Activated CD4-positive, alpha-beta T cell treated with anti-CD3 and anti-CD28 coated beads for 36 hours (primary cell): ENCODE results near the gene SLC6A12. TPM values are rescaled to one million over a fixed set of nuclear protein-coding genes. Genes with fewer than 3 reads are reported as not detected.

ENCODE experiments used
- ATAC-seq: fragments of 200-7000 bp; cut with Tn5 transposase; one replicate; pipeline ENCODE4 v1.10.0; 2021; ENCODE audit warnings: mild to moderate bottlenecking, moderate library complexity
- CTCF ChIA-PET: fragments of 350-600 bp; sonication (Branson Sonifier 250); formaldehyde crosslinking; loops from one replicate; lab custom pipeline; 2021; ENCODE audit warnings: antibody characterized with exemption; lab: Charles Lee
- POLR2A ChIA-PET: fragments of 350-600 bp; sonication (Branson Sonifier 250); formaldehyde crosslinking; loops from one replicate; lab custom pipeline; 2021; ENCODE audit warnings: antibody characterized with exemption, inconsistent platforms; lab: Charles Lee
- DNase-seq: peaks from one replicate; pipeline ENCODE4 v3.0.0-alpha.2; 2020
- H3K27ac Mint-ChIP-seq: one replicate; pipeline ENCODE4 v1.8.0; 2021; ENCODE audit warnings: mixed read lengths
- H3K27me3 Mint-ChIP-seq: one replicate; pipeline ENCODE4 v1.8.0; 2021; ENCODE audit warnings: mixed read lengths
- H3K36me3 Mint-ChIP-seq: one replicate; pipeline ENCODE4 v1.8.0; 2021; ENCODE audit warnings: low read depth, mixed read lengths
- H3K4me1 Mint-ChIP-seq: one replicate; pipeline ENCODE4 v1.8.0; 2021; ENCODE audit warnings: mixed read lengths
- H3K4me3 Mint-ChIP-seq: one replicate; pipeline ENCODE4 v1.8.0; 2021; ENCODE audit warnings: mild to moderate bottlenecking, moderate library complexity, mixed read lengths
- H3K9me3 Mint-ChIP-seq: one replicate; pipeline ENCODE4 v1.8.0; 2021; ENCODE audit warnings: low read depth, mixed read lengths
- intact Hi-C, 2 experiments: fragments of 100-400 bp; cut with DNase I in 1 of 2; cut with micrococcal nuclease in 1 of 2; formaldehyde crosslinking; loops; one replicate each; pipeline versions ENCODE4 v1.14.2 to v1.15.1; 2022 to 2024; cut with DNase I, micrococcal nuclease
- total RNA-seq, 2 experiments: library from RNA; stranded (reverse); gene quantifications; one replicate each; pipeline ENCODE4 v1.2.3, GENCODE V29; 2021

The SLC6A12 gene
- total RNA-seq, 2 experiments from 2014 or later: 0.35 to 0.37 TPM

- ChIA-PET POLR2A (no interaction called here), CTCF (interaction anchor here (0.7 to 1.2 kb wide), 5 partner anchors 9 to 738 kb away, joined by 3 to 4 read pairs (median 3); no protein-coding TSS in a partner anchor)
- ATAC-seq (peak; percentile 97), DNase-seq (peak; percentile 79)
- no peak overlapping the region for H3K27ac Mint-ChIP-seq
- no peaks in the 10 kb centered on the region for H3K36me3 Mint-ChIP-seq
- no peaks in the 10 kb centered on the region for H3K9me3 Mint-ChIP-seq
- no peak overlapping the region for H3K4me3 Mint-ChIP-seq
- intact Hi-C loops: no loop called here
- no peaks in the 10 kb centered on the region for H3K27me3 Mint-ChIP-seq
- no peaks in the 10 kb centered on the region for H3K4me1 Mint-ChIP-seq
Observed at GRCh38 chr12:153080-153746, 60.7 kb downstream of the SLC6A12 start.

GRCh38 chr12:152440-152839, 61.5 kb downstream of the SLC6A12 start:
- CTCF ChIA-PET: interaction anchor here (0.7 to 1.2 kb wide), 2 partner anchors 71 to 738 kb away, joined by 3 read pairs; no protein-coding TSS in a partner anchor
- intact Hi-C loops: no loop called here
- POLR2A ChIA-PET: no interaction called here
- no peak overlapping the region for H3K27ac Mint-ChIP-seq
- H3K4me1 Mint-ChIP-seq: no peaks in the 10 kb centered on the region
- no peak for ATAC-seq
- H3K36me3 Mint-ChIP-seq: no peaks in the 10 kb centered on the region
- no peak for DNase-seq
- no peaks in the 10 kb centered on the region for H3K27me3 Mint-ChIP-seq
- H3K4me3 Mint-ChIP-seq: no peak overlapping the region
- no peaks in the 10 kb centered on the region for H3K9me3 Mint-ChIP-seq

GRCh38 chr12:151579-151978, 62.4 kb downstream of the SLC6A12 start:
- Mint-ChIP-seq H3K9me3 (no peaks in the 10 kb centered on the region), H3K36me3 (no peaks in the 10 kb centered on the region), H3K27ac (no peak overlapping the region), H3K27me3 (no peaks in the 10 kb centered on the region), H3K4me3 (no peak overlapping the region), H3K4me1 (no peaks in the 10 kb centered on the region)
- ChIA-PET POLR2A (no interaction called here), CTCF (no interaction called here)
- intact Hi-C loops: no loop called here
- no peak for DNase-seq
- no peak for ATAC-seq

GRCh38 chr12:148676-149416, 65.1 kb downstream of the SLC6A12 start:
- ATAC-seq (no peak), DNase-seq (no peak)
- H3K27ac Mint-ChIP-seq: no peak overlapping the region
- ChIA-PET CTCF (interaction anchor here (0.6 to 0.7 kb wide), 2 partner anchors 227 to 299 kb away, joined by 3 read pairs; no protein-coding TSS in a partner anchor), POLR2A (no interaction called here)
- H3K4me1 Mint-ChIP-seq: peaks cover 6% of the 10 kb centered on the region
- intact Hi-C loops: no loop called here
- H3K4me3 Mint-ChIP-seq: no peak overlapping the region
- no peaks in the 10 kb centered on the region for H3K27me3 Mint-ChIP-seq
- H3K9me3 Mint-ChIP-seq: no peaks in the 10 kb centered on the region
- no peaks in the 10 kb centered on the region for H3K36me3 Mint-ChIP-seq

GRCh38 chr12:147242-147641, 66.7 kb downstream of the SLC6A12 start:
- intact Hi-C loops: no loop called here
- H3K9me3 Mint-ChIP-seq: no peaks in the 10 kb centered on the region

GRCh38 chr12:145369-145960, 68.5 kb downstream of the SLC6A12 start:
- DNase-seq (no peak), ATAC-seq (no peak)
- Mint-ChIP-seq H3K9me3 (no peaks in the 10 kb centered on the region), H3K27me3 (peaks cover 2% of the 10 kb centered on the region), H3K4me1 (peaks cover 6% of the 10 kb centered on the region), H3K36me3 (no peaks in the 10 kb centered on the region), H3K27ac (no peak overlapping the region), H3K4me3 (no peak overlapping the region)
- intact Hi-C loops: no loop called here
- ChIA-PET POLR2A (no interaction called here), CTCF (interaction anchor here (0.9 kb wide), 1 partner anchor 74 kb away, joined by 4 read pairs; no protein-coding TSS in a partner anchor)

More at GRCh38 chr12:147242-147641, 66.7 kb downstream of the SLC6A12 start:
- Mint-ChIP-seq H3K36me3 (no peaks in the 10 kb centered on the region), H3K27me3 (no peaks in the 10 kb centered on the region), H3K27ac (no peak overlapping the region), H3K4me3 (no peak overlapping the region), H3K4me1 (peaks cover 6% of the 10 kb centered on the region)
- POLR2A ChIA-PET: no interaction called here
- CTCF ChIA-PET: interaction anchor here (1.3 kb wide), 1 partner anchor 14 kb away, joined by 3 read pairs; no protein-coding TSS in a partner anchor
- ATAC-seq (no peak), DNase-seq (no peak)

- Mint-ChIP-seq H3K4me3 (no peak overlapping the region), H3K27ac (no peak overlapping the region), H3K4me1 (peaks cover 6% of the 10 kb centered on the region), H3K9me3 (no peaks in the 10 kb centered on the region), H3K36me3 (no peaks in the 10 kb centered on the region), H3K27me3 (peaks cover 8% of the 10 kb centered on the region)
- ATAC-seq (no peak), DNase-seq (no peak)
- POLR2A ChIA-PET: no interaction called here
- CTCF ChIA-PET: interaction anchor here (0.6 to 0.9 kb wide), 2 partner anchors 8 to 75 kb away, joined by 4 read pairs; no protein-coding TSS in a partner anchor
- intact Hi-C loops: no loop called here
Observed at GRCh38 chr12:144650-145284, 69.2 kb downstream of the SLC6A12 start.

GRCh38 chr12:143964-144649, 69.8 kb downstream of the SLC6A12 start:
- intact Hi-C loops: no loop called here
- no peak for DNase-seq
- Mint-ChIP-seq H3K27me3 (peaks cover 14% of the 10 kb centered on the region), H3K4me1 (peaks cover 6% of the 10 kb centered on the region), H3K36me3 (no peaks in the 10 kb centered on the region), H3K4me3 (no peak overlapping the region), H3K27ac (no peak overlapping the region), H3K9me3 (no peaks in the 10 kb centered on the region)
- ATAC-seq: no peak
- CTCF ChIA-PET: interaction anchor here (0.6 to 0.9 kb wide), 2 partner anchors 9 to 76 kb away, joined by 4 read pairs; no protein-coding TSS in a partner anchor
- POLR2A ChIA-PET: no interaction called here

GRCh38 chr12:140162-140561, 73.8 kb downstream of the SLC6A12 start:
- Mint-ChIP-seq H3K4me1 (peaks cover 5% of the 10 kb centered on the region), H3K9me3 (no peaks in the 10 kb centered on the region), H3K4me3 (no peak overlapping the region), H3K27me3 (peaks cover 26% of the 10 kb centered on the region), H3K27ac (no peak overlapping the region), H3K36me3 (no peaks in the 10 kb centered on the region)
- ChIA-PET CTCF (interaction anchor here (0.7 kb wide), 1 partner anchor 25 kb away, joined by 3 read pairs; no protein-coding TSS in a partner anchor), POLR2A (no interaction called here)
- intact Hi-C loops: no loop called here
- ATAC-seq (no peak), DNase-seq (no peak)
